AG04449 (cell line): Measurements from ENCODE around the gene TMCO4.

Experiments used
- CTCF ChIA-PET: fragments of 350-600 bp; formaldehyde crosslinking; extraction: SDS; loops from one replicate; lab custom pipeline; 2021; ENCODE audit warnings: antibody characterized with exemption; lab: Yijun Ruan, JAX
- POLR2A ChIA-PET: fragments of 400-600, 350-600 bp; formaldehyde crosslinking; extraction: SDS; loops from one replicate; lab custom pipeline; 2020; ENCODE audit warnings: antibody characterized with exemption, inconsistent platforms; lab: Yijun Ruan, JAX
- DNase-seq: peaks from one replicate; pipeline ENCODE4 v3.0.0-alpha.2; 2010; ENCODE audit warnings: low read depth, low spot score
- H3K4me3 ChIP-seq: 2 replicates; pipeline ENCODE4 v1.5.1; 2011; ENCODE audit warnings: low read depth, mild to moderate bottlenecking, control low read depth, low read length
- CTCF ChIP-seq: IDR thresholded peaks from one replicate; pipeline ENCODE4 v1.5.1; 2011; ENCODE audit warnings: mild to moderate bottlenecking, moderate library complexity, low read length, control low read depth, inconsistent platforms; ENCODE audit not compliant: insufficient read depth; ENCODE audit errors: missing control alignments

The TMCO4 gene

GRCh38 chr1:19678493-19678892 is 121.2 kb downstream of the TMCO4 start:
- no peak overlapping the region for H3K4me3 ChIP-seq
- TF ChIP-seq CTCF: no peak
- CTCF ChIA-PET: interaction anchor here (10.0 kb wide), 1 partner anchor 17 kb away, joined by 103 read pairs; the partner anchor contains the start of gene HTR6
- POLR2A ChIA-PET: no interaction called here
- no peak for DNase-seq

GRCh38 chr1:19676438-19676922 is 123.2 kb downstream of the TMCO4 start:
- POLR2A ChIA-PET: no interaction called here
- no peak overlapping the region for H3K4me3 ChIP-seq
- CTCF ChIA-PET: interaction anchor here (1.5 to 10.0 kb wide), 3 partner anchors 15 to 39 kb away, joined by 4 to 103 read pairs (median 9); partner anchors contain the start of gene HTR6
- DNase-seq: no peak
- no peak for TF ChIP-seq CTCF

- CTCF ChIA-PET: interaction anchor here (2.4 to 10.0 kb wide), 2 partner anchors 14 to 28 kb away, joined by 9 to 103 read pairs; partner anchors contain the start of gene HTR6
- DNase-seq: no peak
- POLR2A ChIA-PET: no interaction called here
- no peak for TF ChIP-seq CTCF
- no peak overlapping the region for H3K4me3 ChIP-seq
Observed at GRCh38 chr1:19675797-19676196, 123.9 kb downstream of the TMCO4 start.

GRCh38 chr1:19672237-19672636 is 127.5 kb downstream of the TMCO4 start:
- no peak for DNase-seq
- TF ChIP-seq CTCF: no peak
- POLR2A ChIA-PET: no interaction called here
- no peak overlapping the region for H3K4me3 ChIP-seq
- CTCF ChIA-PET: interaction anchor here (0.8 to 10.0 kb wide), 4 partner anchors 10 to 36 kb away, joined by 3 to 103 read pairs (median 6); partner anchors contain the start of gene HTR6

GRCh38 chr1:19670787-19671186 is 128.9 kb downstream of the TMCO4 start:
- ChIA-PET CTCF (interaction anchor here (0.7 to 10.0 kb wide), 3 partner anchors 9 to 184 kb away, joined by 4 to 103 read pairs (median 4); partner anchors contain the start of gene HTR6), POLR2A (no interaction called here)
- no peak for TF ChIP-seq CTCF
- H3K4me3 ChIP-seq: no peak overlapping the region
- no peak for DNase-seq

GRCh38 chr1:19668888-19669287 is 130.8 kb downstream of the TMCO4 start:
- no peak for TF ChIP-seq CTCF
- ChIA-PET POLR2A (no interaction called here), CTCF (interaction anchor here (0.9 to 3.1 kb wide), 5 partner anchors 8 to 38 kb away, joined by 3 to 18 read pairs (median 7); no protein-coding TSS in a partner anchor)
- H3K4me3 ChIP-seq: no peak overlapping the region
- DNase-seq: no peak
